Mesothelial cell of epicardium (in vitro differentiated cells): ENCODE results near the gene AATK. TPM values are rescaled to one million over a fixed set of nuclear protein-coding genes. Genes with fewer than 3 reads are reported as not detected.

ENCODE experiments used
- DNase-seq, 2 experiments: peaks; one replicate each; pipeline ENCODE4 v3.0.0; 2021; ENCODE audit warnings: low spot score in 2 of 2; ENCODE audit not compliant: unreplicated experiment in 2 of 2
- H3K27ac Mint-ChIP-seq: 2 replicates; pipeline ENCODE4 v1.8.0; 2021; ENCODE audit warnings: mixed read lengths
- H3K27me3 Mint-ChIP-seq: 2 replicates; pipeline ENCODE4 v1.8.0; 2021; ENCODE audit warnings: low read depth, mixed read lengths
- H3K36me3 Mint-ChIP-seq: 2 replicates; pipeline ENCODE4 v1.8.0; 2021; ENCODE audit warnings: mixed read lengths
- H3K4me1 Mint-ChIP-seq: 2 replicates; pipeline ENCODE4 v1.8.0; 2021; ENCODE audit warnings: mixed read lengths
- H3K4me3 Mint-ChIP-seq: 2 replicates; pipeline ENCODE4 v1.8.0; 2021; ENCODE audit warnings: mild to moderate bottlenecking, moderate library complexity, mixed read lengths
- H3K9me3 Mint-ChIP-seq: 2 replicates; pipeline ENCODE4 v1.8.0; 2021; ENCODE audit warnings: mixed read lengths
- total RNA-seq: library from RNA; stranded (reverse); gene quantifications from 3 replicates; pipeline ENCODE4 v1.2.1, GENCODE V29; 2021
- TF ChIP-seq, protein P1 (sequence below): fragments of 200-600 bp; sonication (generic); IDR thresholded peaks from one replicate; pipeline ENCODE4 v1.5.0; 2021; ENCODE audit warnings: antibody characterized with exemption; ENCODE audit not compliant: unreplicated experiment

The AATK gene
- total RNA-seq, 1 donor from 2014 or later, result 17.3 TPM

DNA sequence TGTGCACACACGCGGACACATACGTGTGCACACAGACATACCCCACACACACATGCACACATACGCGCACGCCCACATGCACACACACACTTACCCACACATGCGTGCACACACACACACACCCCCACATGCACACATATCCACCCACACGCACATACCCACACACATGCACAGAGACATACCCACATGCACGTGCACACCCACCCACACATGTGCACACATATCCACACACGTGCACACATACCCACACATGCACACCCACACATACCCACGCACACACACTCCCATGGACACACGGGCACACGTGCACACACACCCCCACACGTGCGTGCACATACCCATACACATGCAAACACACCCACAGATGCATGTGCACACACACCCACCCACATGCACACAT lies 27.9 kb downstream of the AATK start:
- no peak overlapping the region for H3K4me3 Mint-ChIP-seq

DNA sequence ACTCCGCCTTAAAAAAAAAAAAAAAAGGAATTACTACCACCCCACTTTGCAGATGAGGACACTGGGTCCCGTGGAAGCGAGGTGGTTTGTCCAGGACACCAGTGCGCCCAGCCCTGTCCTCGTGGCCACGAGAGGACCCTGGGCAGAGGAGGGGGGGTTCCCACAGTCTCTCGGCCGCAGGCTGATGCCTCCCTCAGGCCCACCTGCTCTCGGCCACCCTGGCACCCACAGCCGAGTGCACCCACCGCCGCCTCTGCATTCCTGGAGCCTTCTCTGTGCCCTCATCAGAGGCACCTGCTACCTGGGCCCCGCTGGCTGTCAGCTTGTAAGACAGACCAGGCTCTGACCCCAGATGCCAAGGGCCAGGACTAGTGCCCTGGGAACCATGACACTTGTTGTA lies 28.8 kb downstream of the AATK start:
- Mint-ChIP-seq H3K4me3 (no peak overlapping the region), H3K4me1 (no peaks in the 10 kb centered on the region), H3K27me3 (no peaks in the 10 kb centered on the region), H3K36me3 (no peaks in the 10 kb centered on the region), H3K27ac (no peak overlapping the region), H3K9me3 (no peaks in the 10 kb centered on the region)
- DNase-seq, result no peak
- TF ChIP-seq, protein P1, sequence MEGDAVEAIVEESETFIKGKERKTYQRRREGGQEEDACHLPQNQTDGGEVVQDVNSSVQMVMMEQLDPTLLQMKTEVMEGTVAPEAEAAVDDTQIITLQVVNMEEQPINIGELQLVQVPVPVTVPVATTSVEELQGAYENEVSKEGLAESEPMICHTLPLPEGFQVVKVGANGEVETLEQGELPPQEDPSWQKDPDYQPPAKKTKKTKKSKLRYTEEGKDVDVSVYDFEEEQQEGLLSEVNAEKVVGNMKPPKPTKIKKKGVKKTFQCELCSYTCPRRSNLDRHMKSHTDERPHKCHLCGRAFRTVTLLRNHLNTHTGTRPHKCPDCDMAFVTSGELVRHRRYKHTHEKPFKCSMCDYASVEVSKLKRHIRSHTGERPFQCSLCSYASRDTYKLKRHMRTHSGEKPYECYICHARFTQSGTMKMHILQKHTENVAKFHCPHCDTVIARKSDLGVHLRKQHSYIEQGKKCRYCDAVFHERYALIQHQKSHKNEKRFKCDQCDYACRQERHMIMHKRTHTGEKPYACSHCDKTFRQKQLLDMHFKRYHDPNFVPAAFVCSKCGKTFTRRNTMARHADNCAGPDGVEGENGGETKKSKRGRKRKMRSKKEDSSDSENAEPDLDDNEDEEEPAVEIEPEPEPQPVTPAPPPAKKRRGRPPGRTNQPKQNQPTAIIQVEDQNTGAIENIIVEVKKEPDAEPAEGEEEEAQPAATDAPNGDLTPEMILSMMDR, result no peak

More for the DNA sequence above, 27.9 kb downstream of the AATK start:
- peaks cover 3% of the 10 kb centered on the region for H3K4me1 Mint-ChIP-seq
- no peaks in the 10 kb centered on the region for H3K36me3 Mint-ChIP-seq
- no peaks in the 10 kb centered on the region for H3K9me3 Mint-ChIP-seq
- no peaks in the 10 kb centered on the region for H3K27me3 Mint-ChIP-seq
- no peak for DNase-seq
- H3K27ac Mint-ChIP-seq, result no peak overlapping the region
- TF ChIP-seq, protein P1, result no peak

DNA sequence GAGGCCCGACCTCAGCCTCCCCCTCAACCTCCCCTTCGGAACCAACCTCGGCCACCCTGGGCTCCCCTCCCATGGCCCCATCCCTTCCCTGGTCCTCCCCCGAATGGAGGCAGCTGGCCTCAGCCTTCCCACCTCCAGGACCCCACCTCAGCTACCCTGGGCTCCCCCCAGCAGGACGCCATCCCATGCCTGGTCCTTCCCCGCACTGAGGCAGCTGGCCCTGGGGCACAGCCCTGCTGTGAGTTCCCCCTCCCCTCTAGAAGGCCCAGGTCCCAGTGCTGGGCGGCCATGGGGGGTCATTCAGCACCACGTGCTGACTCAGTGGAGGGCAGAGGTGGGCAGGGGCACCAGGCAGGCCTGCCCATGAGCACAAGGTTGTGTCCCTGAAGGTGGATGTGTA lies 29.7 kb downstream of the AATK start:
- Mint-ChIP-seq H3K9me3 (no peaks in the 10 kb centered on the region), H3K4me1 (no peaks in the 10 kb centered on the region)
- TF ChIP-seq, protein P1, result no peak

DNA sequence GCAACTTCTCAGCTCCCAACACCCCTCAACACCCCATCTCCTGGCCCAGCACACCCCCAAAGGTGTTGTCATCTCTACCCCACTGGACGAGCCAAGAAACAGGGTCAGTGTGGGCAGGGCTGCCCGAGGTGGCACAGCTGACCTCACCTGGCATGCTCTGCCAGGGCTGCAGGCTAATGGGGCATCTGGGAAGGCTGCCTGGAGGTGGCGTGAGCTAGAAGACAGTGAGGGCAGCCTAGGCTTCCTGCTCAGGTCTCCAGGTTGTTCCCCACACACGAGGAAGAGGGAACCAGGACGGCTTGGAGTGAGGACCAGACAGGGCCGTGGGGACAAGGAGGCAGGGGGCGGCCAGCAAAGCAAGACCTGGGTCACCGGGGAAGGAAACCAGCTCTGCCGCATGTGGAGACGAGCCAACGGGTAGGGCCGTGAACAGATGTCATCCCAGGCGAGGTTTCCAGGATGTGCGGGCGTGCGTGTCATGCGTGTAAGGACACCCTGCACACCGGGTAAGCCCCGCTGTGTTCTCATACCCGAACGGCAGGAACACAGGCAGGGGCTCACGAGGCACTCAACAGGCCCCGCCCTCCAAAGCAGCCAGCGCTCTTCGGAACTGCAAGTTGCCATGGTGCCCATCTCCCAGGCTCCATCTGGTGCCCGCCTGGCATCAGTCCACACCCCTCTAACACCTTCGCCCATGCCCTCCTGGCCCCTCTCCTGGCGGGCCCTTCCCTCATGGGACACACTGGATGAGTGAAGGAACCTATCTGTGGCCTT lies 30.3 kb downstream of the AATK start:
- no peak overlapping the region for H3K4me3 Mint-ChIP-seq
- H3K9me3 Mint-ChIP-seq, result no peaks in the 10 kb centered on the region
- H3K4me1 Mint-ChIP-seq, result no peaks in the 10 kb centered on the region
- H3K36me3 Mint-ChIP-seq, result no peaks in the 10 kb centered on the region
- H3K27ac Mint-ChIP-seq, result no peak overlapping the region
- TF ChIP-seq, protein P1, result no peak
- H3K27me3 Mint-ChIP-seq, result no peaks in the 10 kb centered on the region
- no peak for DNase-seq

More for the DNA sequence above, 29.7 kb downstream of the AATK start:
- Mint-ChIP-seq H3K4me3 (no peak overlapping the region), H3K27ac (no peak overlapping the region), H3K27me3 (no peaks in the 10 kb centered on the region), H3K36me3 (no peaks in the 10 kb centered on the region)
- DNase-seq, result no peak

DNA sequence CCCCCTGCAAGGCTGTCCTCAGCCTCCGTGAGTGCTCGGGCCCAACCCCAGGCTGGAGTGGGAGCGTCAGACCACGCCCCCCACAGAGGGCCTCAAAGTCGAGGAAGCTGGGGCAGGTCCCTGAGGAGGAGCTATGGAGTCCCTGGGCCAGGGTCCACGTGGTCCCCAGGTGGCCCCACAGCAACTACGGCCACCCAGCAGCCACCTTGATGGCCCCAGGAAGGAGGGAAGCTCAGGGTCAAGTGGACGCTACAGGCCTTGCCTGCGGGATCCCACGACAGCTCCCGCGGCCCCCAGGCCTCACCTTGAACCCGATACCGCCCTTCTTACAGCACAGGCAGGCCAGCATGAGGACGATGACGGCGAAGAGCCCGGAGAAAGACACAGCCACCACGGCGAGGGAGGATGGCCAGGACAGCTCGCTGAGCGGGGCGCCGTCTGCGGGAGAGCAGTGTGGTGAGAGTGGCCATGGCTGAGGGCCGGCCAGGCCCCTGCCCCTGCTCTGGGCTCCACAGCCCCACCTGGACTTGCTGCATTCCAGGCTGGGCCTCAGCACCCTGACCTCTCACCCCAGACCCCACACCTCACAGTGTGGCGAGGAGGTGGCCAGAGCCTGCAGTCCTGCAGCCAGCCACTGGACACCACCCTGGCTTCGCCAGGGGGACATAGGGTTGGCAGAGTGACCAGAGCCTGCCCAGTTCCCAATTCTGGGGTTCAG lies 31.8 kb downstream of the AATK start:
- no peaks in the 10 kb centered on the region for H3K4me1 Mint-ChIP-seq
- no peak for DNase-seq
- no peak overlapping the region for H3K4me3 Mint-ChIP-seq
- no peaks in the 10 kb centered on the region for H3K9me3 Mint-ChIP-seq
- H3K36me3 Mint-ChIP-seq, result no peaks in the 10 kb centered on the region
- TF ChIP-seq, protein P1, result no peak
- no peaks in the 10 kb centered on the region for H3K27me3 Mint-ChIP-seq
- no peak overlapping the region for H3K27ac Mint-ChIP-seq
